DMS79 treated with DMSO at 0.1 percent for 48 hours (cell line): ENCODE measurements around the gene BMPR2.
"Not testable (repeated sequence)": the region's sequence is repeated elsewhere in the genome, so short reads cannot be mapped to it uniquely, and the experiment has no call there.

Experiments used
- DNase-seq: peaks from one replicate; lab custom pipeline; 2025; lab: John Stamatoyannopoulos, UW

Gene BMPR2

GRCh38 chr2:202382684-202383083 is 6.6 kb downstream of the BMPR2 start:
- no peak for DNase-seq

GRCh38 chr2:202386495-202386894 is 10.4 kb downstream of the BMPR2 start:
- DNase-seq, result not testable (repeated sequence)

GRCh38 chr2:202387608-202388342 is 11.6 kb downstream of the BMPR2 start:
- no peak for DNase-seq

- no peak for DNase-seq
Observed at GRCh38 chr2:202400941-202401340, 24.8 kb downstream of the BMPR2 start.

GRCh38 chr2:202405798-202406197 is 29.7 kb downstream of the BMPR2 start:
- no peak for DNase-seq

- no peak for DNase-seq
Observed at GRCh38 chr2:202406445-202406978, 30.4 kb downstream of the BMPR2 start.

GRCh38 chr2:202408546-202409140 is 32.5 kb downstream of the BMPR2 start:
- no peak for DNase-seq

GRCh38 chr2:202410092-202410491 is 34.0 kb downstream of the BMPR2 start:
- no peak for DNase-seq

- DNase-seq, result no peak
Observed at GRCh38 chr2:202411097-202411496, 35.0 kb downstream of the BMPR2 start.

- DNase-seq, result no peak
Observed at GRCh38 chr2:202418027-202418426, 41.9 kb downstream of the BMPR2 start.

GRCh38 chr2:202418511-202418910 is 42.4 kb downstream of the BMPR2 start:
- DNase-seq, result no peak

- no peak for DNase-seq
Observed at GRCh38 chr2:202423139-202423538, 47.0 kb downstream of the BMPR2 start.

- no peak for DNase-seq
Observed at GRCh38 chr2:202425036-202425435, 48.9 kb downstream of the BMPR2 start.

- DNase-seq, result peak; percentile 88
Observed at GRCh38 chr2:202426751-202427150, 50.6 kb downstream of the BMPR2 start.

GRCh38 chr2:202429164-202429980 is 53.2 kb downstream of the BMPR2 start:
- DNase-seq, result no peak

GRCh38 chr2:202432776-202433175 is 56.6 kb downstream of the BMPR2 start:
- no peak for DNase-seq

GRCh38 chr2:202434472-202434871 is 58.3 kb downstream of the BMPR2 start:
- DNase-seq, result no peak

- no peak for DNase-seq
Observed at GRCh38 chr2:202436626-202437025, 60.5 kb downstream of the BMPR2 start.

- not testable (repeated sequence) for DNase-seq
Observed at GRCh38 chr2:202440117-202440516, 64.0 kb downstream of the BMPR2 start.

- DNase-seq, result no peak
Observed at GRCh38 chr2:202442882-202443281, 66.8 kb downstream of the BMPR2 start.

GRCh38 chr2:202444000-202444399 is 67.9 kb downstream of the BMPR2 start:
- no peak for DNase-seq

GRCh38 chr2:202449344-202449743 is 73.2 kb downstream of the BMPR2 start:
- DNase-seq, result no peak

GRCh38 chr2:202450785-202451184 is 74.7 kb downstream of the BMPR2 start:
- no peak for DNase-seq
